GM12892 (cell line): ENCODE data around the gene PAEP.
"Not testable (repeated sequence)": the region's sequence is repeated elsewhere in the genome, so short reads cannot be mapped to it uniquely, and the experiment has no call there.

Experiments
- POLR2A ChIP-seq: IDR thresholded peaks from 2 replicates; pipeline ENCODE4 v1.6.1; 2011; ENCODE audit warnings: low read depth, low read length, control low read depth
- POLR2AphosphoS5 ChIP-seq: IDR thresholded peaks from 2 replicates; pipeline ENCODE4 v1.6.1; 2011; ENCODE audit warnings: low read depth, low read length, control low read depth

- not testable (repeated sequence) for TF ChIP-seq POLR2AphosphoS5, POLR2A
Measured at GRCh38 chr9:135534826-135535225, 26.7 kb upstream of the PAEP start.
